ENCODE measurements around the gene RTF2.

The RTF2 gene

GRCh38 chr20:56468316-56469076 lies at the start of gene RTF2:
Gene RTF2, plus strand, starts transcription at chr20:56468627. Its CDS starts 71 bp downstream, at chr20:56468698.
- peak; percentile 97 for DNase-seq (ENCODE audit: low read depth)

DNA sequence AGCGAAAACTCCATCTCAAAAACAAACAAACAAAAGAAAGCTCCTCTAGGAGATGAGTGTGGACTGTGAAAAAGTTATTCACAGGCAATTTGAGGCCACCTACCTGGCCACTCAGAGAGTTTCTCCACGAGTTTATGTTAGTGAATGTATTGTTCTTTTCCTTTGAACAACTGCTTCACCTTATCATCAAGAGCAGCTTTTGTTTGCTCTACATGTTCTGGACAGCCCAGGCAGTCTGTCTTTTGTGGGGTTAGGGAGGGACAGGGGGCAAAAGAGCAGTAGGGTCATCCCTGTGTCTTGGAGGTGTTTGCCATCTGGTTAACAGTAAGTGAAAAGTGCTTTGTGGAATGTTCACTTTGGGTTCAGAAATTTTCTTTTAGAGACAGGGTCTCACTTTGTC lies 48.4 kb upstream of the RTF2 start:
- DNase-seq (ENCODE audit: low read depth) = no peak

DNA sequence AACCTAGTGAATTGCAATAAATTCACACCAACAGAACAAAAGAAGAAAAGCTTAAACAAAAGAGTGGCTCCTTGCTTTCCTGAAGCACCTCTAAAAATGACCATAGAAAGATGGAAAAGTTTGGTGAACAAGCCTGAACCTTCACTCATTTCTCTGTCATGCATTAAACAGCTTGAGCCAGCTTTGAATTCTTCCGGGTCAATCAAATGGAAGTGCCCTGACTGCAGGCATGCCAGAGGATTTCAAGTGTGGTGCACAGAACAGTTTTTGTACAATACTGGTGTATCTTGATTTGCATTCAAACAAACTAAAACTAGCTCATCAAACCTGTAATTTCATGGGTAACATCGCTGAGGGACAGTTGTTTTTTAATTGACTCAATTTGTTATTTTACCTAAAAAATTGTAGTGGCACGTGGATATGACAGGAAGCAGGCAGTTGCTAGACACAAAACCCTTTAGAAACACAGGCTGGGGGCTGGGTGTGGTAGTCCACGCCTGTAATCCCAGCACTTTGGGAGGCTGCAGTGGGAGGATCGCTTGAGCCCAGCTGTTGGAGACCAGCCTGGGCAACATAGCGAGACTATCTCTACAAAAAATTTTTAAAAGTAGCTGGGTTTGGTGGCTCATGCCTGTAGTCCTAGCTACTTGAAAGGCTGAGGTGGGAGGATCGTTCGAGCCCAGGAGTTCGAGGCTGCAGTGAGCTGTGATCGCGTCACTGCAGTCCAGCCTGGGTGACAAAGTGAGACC lies 47.3 kb upstream of the RTF2 start:
- DNase-seq (ENCODE audit: low read depth) = no peak

GRCh38 chr20:56422076-56422823 lies 46.2 kb upstream of the RTF2 start:
- no peak for DNase-seq (ENCODE audit: low read depth)

GRCh38 chr20:56422824-56423189 lies 45.6 kb upstream of the RTF2 start:
- no peak for DNase-seq (ENCODE audit: low read depth)

DNA sequence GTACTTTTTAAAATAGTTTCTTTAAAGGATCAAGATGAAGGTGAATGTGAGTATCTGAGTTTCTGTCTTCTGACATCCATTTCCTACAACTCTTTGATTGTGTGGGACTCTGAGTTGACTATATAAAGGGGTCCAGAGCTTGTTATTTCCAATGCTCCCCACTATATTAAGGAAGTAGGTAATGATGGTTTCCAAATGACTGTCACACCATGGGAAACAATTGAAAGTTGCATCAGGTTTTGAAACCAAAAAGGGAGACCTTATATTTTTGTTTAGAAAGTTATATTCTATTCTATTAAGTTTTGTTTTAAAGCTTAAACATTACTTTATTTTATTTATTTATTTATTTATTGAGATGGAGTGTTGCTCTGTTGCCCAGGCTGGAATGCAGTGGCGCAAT lies 45.2 kb upstream of the RTF2 start:
- no peak for DNase-seq (ENCODE audit: low read depth)

- no peak for DNase-seq (ENCODE audit: low read depth)
Observed at GRCh38 chr20:56423886-56424285, 44.5 kb upstream of the RTF2 start.

GRCh38 chr20:56424931-56425330 lies 43.5 kb upstream of the RTF2 start:
- DNase-seq (ENCODE audit: low read depth) = no peak

GRCh38 chr20:56426026-56426425 lies 42.4 kb upstream of the RTF2 start:
- no peak for DNase-seq (ENCODE audit: low read depth)

- no peak for DNase-seq (ENCODE audit: low read depth)
Observed at GRCh38 chr20:56426926-56427325, 41.5 kb upstream of the RTF2 start.

DNA sequence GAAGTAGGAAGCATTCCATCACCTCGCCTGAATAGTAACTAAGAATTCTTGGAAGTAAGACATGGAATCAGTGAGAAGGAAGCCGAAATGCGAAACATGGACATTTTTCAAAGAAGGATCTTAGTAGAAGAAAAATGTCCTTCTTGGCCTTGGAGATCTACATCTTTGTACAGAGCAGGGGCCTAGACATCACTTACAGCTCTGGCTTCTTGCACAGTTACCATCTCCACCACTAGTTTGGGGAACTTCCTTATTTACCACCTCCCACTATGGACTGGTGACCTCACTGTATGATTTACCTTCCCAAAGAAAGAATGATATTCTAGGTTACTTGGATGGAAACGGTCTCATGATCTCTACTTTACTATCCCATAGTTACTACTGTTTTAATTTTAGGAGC lies 40.6 kb upstream of the RTF2 start:
- DNase-seq (ENCODE audit: low read depth) = no peak

DNA sequence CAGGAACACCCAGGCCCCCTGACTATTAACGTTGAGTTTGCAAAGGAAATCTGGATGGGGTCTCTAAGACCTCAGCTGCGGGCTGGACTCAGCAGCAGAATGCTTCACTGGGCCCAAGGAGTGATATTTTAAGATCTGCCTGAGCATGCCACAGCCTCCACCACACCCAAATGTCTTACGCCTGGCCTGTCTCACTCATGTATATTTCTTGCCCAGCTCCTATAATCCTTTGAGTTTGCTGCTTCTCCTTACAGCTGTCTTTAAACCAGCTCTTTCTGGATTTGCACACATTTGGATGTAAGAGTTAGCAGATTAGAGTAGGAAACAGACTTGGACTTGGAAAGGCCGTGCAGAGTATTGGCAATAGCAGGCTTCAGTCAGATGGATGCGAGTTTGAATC lies 40.0 kb upstream of the RTF2 start:
- DNase-seq (ENCODE audit: low read depth) = no peak

DNA sequence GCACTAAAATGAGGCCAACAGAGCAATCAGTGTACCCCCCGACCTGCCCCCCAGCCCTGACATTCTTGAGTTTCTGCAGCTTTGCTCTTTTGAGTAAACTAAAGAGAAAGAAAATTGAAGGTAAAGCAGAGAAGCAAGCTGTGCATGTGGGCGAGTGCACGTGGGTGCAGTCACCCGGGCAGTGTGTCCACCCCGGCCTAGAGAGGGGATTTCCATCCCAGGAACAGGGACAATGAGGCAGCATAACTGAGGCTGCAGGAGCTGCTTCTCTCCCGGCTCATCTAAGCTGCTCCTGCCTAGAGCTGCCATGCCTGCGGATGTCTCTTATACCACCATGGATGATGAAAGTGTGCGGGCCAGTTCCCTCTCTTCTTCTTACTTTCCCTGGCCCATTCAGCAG lies 39.5 kb upstream of the RTF2 start:
- no peak for DNase-seq (ENCODE audit: low read depth)

- peak; percentile 35 for DNase-seq (ENCODE audit: low read depth)
Observed at GRCh38 chr20:56429502-56429901, 38.9 kb upstream of the RTF2 start.

DNA sequence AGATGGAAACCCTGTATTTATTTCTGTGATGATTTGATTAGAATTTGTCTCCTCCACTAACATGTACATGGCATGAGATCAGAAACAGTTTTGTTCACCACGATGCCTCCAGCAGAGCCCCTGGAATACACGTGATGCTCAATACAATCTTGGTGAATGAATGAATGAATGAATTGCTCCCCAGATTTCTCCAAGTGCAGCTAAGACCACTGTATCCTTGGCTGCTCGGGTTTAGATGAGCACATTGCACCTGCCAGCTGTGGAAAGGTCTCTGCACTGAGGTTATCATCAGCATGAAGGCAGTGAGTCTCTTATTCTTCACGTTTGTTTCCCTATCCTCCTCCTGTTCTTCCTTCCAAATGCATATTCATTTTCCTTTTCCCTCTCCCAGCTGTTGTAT lies 38.5 kb upstream of the RTF2 start:
- no peak for DNase-seq (ENCODE audit: low read depth)

GRCh38 chr20:56430461-56430860 lies 38.0 kb upstream of the RTF2 start:
- no peak for DNase-seq (ENCODE audit: low read depth)

- DNase-seq (ENCODE audit: low read depth) = no peak
Observed at GRCh38 chr20:56430957-56431356, 37.5 kb upstream of the RTF2 start.

DNA sequence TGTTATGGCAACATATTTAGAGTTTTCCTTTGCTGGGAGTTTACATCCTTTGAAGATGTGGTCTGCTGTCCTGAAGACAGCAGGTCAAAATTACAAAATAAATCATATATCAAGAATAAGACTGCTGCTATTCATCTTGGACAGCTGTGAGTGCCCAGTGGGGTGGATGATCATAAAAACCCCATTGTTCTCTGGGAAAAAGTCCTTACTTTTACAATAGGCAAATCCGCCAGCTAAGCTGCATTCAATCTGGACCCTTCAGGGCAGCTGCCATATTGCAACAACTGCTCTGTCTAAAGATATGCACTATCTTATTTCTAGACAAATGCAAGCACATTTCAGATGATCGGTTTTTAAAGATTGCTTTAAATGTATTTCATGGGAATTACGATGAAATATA lies 37.0 kb upstream of the RTF2 start:
- DNase-seq (ENCODE audit: low read depth) = no peak

DNA sequence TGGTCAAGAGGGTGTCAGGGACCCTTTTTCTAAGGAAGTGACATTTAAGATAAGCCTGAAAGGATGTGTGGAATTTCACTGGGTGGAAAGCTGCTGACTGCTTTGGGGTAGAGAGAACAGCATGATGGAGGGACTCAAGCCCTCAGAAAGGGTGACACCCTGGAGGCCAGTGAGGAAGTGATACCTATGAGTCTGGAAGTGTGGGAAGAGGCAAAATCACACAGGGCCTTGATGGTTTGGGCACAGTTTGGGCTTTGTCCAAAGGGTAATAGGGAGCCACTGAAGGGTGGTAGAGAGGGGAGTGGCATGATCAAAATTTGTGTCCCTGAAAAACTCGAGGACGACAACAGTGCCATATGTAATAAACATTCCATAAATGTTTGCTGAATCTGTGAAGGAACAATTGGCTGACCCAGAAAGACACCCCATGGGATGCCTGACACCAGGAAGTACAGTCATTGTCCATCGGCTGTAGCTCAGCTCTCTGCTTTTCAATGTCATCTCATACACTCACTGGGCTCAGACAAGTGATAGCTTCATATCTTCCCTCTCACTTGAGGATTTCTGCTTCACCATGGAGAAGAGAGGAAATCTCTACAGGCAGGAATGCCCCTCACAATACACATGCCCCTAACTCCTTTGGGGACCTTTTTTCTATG lies 35.1 kb upstream of the RTF2 start:
- DNase-seq (ENCODE audit: low read depth) = no peak

- no peak for DNase-seq (ENCODE audit: low read depth)
Observed at GRCh38 chr20:56433880-56434255, 34.6 kb upstream of the RTF2 start.

DNA sequence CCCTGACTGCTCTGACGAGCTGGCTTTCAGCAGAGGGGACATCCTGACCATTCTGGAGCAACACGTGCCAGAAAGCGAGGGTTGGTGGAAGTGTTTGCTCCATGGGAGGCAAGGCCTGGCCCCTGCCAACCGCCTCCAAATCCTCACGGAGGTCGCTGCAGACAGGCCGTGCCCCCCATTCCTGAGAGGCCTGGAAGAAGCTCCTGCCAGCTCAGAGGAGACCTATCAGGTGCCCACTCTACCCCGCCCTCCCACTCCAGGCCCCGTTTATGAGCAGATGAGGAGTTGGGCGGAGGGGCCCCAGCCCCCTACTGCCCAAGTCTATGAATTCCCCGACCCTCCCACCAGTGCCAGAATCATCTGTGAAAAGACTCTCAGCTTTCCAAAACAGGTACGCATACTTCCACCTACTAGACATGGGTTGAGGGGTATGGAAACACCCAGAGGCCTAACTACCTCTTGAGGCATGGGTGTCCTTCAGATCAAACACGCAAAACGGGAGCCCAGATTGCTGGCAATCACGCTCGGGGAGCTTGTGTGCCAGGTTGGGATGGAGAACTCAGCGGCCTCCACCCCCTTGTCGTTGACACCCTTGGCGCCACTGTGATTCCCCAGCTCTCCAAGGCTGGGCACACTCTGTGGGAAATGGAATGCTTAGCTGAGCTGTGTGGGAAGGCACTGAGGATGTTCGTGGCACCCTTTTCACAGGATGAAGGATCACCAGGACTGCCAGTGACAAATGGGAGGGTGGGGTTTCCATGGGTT lies 31.0 kb upstream of the RTF2 start:
- DNase-seq (ENCODE audit: low read depth) = no peak

DNA sequence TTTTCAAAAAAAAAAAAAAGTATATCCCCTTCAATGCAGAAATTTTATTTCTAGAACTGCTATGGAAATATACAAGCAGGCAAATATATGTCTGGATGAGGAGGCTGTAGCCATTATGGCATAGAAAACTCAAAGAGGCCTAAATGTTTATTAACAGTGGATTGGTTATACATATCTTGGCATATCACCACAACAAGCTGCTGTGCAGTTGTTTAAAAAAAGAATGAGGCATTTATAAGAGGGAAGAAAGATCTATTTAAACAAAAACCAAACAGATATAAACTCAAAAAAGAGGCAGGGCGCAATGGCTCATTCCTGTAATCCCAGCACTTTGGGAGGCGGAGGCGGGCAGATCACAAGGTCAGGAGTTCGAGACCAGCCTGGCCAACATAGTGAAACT lies 30.1 kb upstream of the RTF2 start:
- DNase-seq (ENCODE audit: low read depth) = no peak

All from activated T-helper 9 cell treated with anti-CD3 and anti-CD28 coated beads, Interleukin-2, amount 50 U/mL, for 16 hours (primary cell).